Measurements from ENCODE around the gene ZNF789. TPM values are rescaled to one million over a fixed set of nuclear protein-coding genes. Genes with fewer than 3 reads are reported as not detected.

Gene ZNF789
- total RNA-seq, 2 donors from 2014 or later: 13.7 to 16.5 TPM

GRCh38 chr7:99514050-99514449, 41.4 kb downstream of the ZNF789 start:
- no peaks in the 10 kb centered on the region for H3K4me1 ChIP-seq (ENCODE audit: control insufficient read depth, insufficient read depth, low read length)
- Mint-ChIP-seq H3K36me3 (ENCODE audit: low read depth) (peaks cover 54% of the 10 kb centered on the region), H3K4me1 (no peaks in the 10 kb centered on the region), H3K27me3 (ENCODE audit: insufficient read depth) (no peaks in the 10 kb centered on the region), H3K9me3 (no peaks in the 10 kb centered on the region), H3K4me3 (no peak overlapping the region), H3K27ac (no peak overlapping the region)
- TF ChIP-seq, protein P1, sequence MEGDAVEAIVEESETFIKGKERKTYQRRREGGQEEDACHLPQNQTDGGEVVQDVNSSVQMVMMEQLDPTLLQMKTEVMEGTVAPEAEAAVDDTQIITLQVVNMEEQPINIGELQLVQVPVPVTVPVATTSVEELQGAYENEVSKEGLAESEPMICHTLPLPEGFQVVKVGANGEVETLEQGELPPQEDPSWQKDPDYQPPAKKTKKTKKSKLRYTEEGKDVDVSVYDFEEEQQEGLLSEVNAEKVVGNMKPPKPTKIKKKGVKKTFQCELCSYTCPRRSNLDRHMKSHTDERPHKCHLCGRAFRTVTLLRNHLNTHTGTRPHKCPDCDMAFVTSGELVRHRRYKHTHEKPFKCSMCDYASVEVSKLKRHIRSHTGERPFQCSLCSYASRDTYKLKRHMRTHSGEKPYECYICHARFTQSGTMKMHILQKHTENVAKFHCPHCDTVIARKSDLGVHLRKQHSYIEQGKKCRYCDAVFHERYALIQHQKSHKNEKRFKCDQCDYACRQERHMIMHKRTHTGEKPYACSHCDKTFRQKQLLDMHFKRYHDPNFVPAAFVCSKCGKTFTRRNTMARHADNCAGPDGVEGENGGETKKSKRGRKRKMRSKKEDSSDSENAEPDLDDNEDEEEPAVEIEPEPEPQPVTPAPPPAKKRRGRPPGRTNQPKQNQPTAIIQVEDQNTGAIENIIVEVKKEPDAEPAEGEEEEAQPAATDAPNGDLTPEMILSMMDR (conservative IDR thresholded peaks at IDR 0.05): no peak
- no peak overlapping the region for H3K9ac ChIP-seq (ENCODE audit: extremely low read depth, low read length, poor library complexity, severe bottlenecking)
- 92 to 94% methylated on average over 1 of the region's 1 CpG for WGBS, 2 experiments (ENCODE audit: insufficient coverage in 1 of 2, insufficient read length in 1 of 2)
- DNase-seq: no peak
- H3K9me3 ChIP-seq (ENCODE audit: control insufficient read depth, low read length): no peaks in the 10 kb centered on the region
- no peak overlapping the region for H3K4me3 ChIP-seq (ENCODE audit: low read length)
- no peak overlapping the region for H3K27ac ChIP-seq (ENCODE audit: low read depth, low read length)
- H3K36me3 ChIP-seq (ENCODE audit: control insufficient read depth, insufficient read depth, low read length): peaks cover 47% of the 10 kb centered on the region
- no peaks in the 10 kb centered on the region for H3K27me3 ChIP-seq (ENCODE audit: control insufficient read depth, insufficient read depth, low read length, poor library complexity, severe bottlenecking)

DNA sequence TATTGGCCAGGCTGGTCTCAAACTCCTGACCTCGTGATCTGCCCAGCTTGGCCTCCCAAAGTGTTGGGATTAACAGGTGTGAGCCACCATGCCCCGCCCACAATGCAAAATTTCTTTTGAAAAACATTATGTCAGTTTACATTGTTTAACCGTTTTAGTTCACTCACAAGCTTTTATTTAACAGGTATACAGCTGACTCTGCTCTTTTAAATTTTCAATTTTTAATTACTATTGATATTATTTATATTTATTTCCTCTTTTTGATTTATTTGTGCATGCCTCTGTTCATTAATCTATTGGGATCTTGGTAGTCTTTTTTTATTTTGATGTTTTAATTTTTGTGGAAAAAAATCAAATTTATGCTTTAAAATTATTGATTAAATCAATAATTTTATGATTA, 48.7 kb downstream of the ZNF789 start:
- Mint-ChIP-seq H3K36me3 (ENCODE audit: low read depth) (peaks cover 66% of the 10 kb centered on the region), H3K4me3 (no peak overlapping the region), H3K27ac (no peak overlapping the region), H3K27me3 (ENCODE audit: insufficient read depth) (no peaks in the 10 kb centered on the region), H3K4me1 (no peaks in the 10 kb centered on the region), H3K9me3 (peaks cover 2% of the 10 kb centered on the region)
- no peak overlapping the region for H3K27ac ChIP-seq (ENCODE audit: low read depth, low read length)
- TF ChIP-seq, protein P1 (conservative IDR thresholded peaks at IDR 0.05): no peak
- no peaks in the 10 kb centered on the region for H3K9me3 ChIP-seq (ENCODE audit: control insufficient read depth, low read length)
- peaks cover 54% of the 10 kb centered on the region for H3K36me3 ChIP-seq (ENCODE audit: control insufficient read depth, insufficient read depth, low read length)
- no peaks in the 10 kb centered on the region for H3K4me1 ChIP-seq (ENCODE audit: control insufficient read depth, insufficient read depth, low read length)
- no peaks in the 10 kb centered on the region for H3K27me3 ChIP-seq (ENCODE audit: control insufficient read depth, insufficient read depth, low read length, poor library complexity, severe bottlenecking)
- DNase-seq: no peak
- WGBS, 2 experiments (ENCODE audit: insufficient coverage in 1 of 2, insufficient read length in 1 of 2): 88 to 100% methylated on average over 1 to 3 of the region's 3 CpGs
- no peak overlapping the region for H3K9ac ChIP-seq (ENCODE audit: extremely low read depth, low read length, poor library complexity, severe bottlenecking)
- no peak overlapping the region for H3K4me3 ChIP-seq (ENCODE audit: low read length)

DNA sequence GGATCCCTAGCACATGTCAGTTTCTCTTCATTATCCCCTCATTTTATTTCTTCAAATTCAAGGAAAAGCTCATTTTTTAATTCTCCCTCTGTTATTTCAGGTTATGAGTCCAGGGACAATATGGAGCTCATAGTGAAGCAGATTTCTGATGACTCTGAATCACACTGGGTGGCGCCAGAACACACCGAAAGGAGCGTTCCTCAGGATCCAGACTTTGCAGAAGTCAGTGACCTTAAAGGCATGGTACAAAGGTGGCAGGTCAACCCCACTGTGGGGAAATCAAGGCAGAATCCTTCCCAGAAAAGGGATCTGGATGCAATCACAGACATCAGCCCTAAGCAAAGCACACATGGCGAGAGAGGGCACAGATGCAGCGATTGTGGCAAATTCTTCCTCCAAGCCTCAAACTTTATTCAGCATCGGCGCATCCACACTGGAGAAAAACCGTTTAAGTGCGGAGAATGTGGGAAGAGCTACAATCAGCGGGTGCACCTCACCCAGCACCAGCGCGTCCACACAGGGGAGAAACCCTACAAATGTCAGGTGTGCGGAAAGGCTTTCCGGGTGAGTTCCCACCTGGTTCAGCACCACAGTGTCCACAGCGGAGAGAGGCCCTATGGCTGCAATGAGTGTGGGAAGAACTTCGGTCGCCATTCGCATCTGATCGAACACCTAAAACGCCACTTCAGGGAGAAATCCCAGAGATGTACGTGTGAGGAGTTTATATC, 53.2 kb downstream of the ZNF789 start:
- peaks cover 76% of the 10 kb centered on the region for H3K36me3 Mint-ChIP-seq (ENCODE audit: low read depth)
- 95% methylated on average over 21 of the region's 21 CpGs for WGBS, 2 experiments (ENCODE audit: insufficient coverage in 1 of 2, insufficient read length in 1 of 2)
- TF ChIP-seq, protein P1 (conservative IDR thresholded peaks at IDR 0.05): peak; percentile 70
- H3K4me1 Mint-ChIP-seq: no peaks in the 10 kb centered on the region
- peaks cover 39% of the 10 kb centered on the region for H3K9me3 Mint-ChIP-seq
- peaks cover 28% of the 10 kb centered on the region for H3K9me3 ChIP-seq (ENCODE audit: control insufficient read depth, low read length)
- H3K27me3 Mint-ChIP-seq (ENCODE audit: insufficient read depth): no peaks in the 10 kb centered on the region
- H3K27me3 ChIP-seq (ENCODE audit: control insufficient read depth, insufficient read depth, low read length, poor library complexity, severe bottlenecking): no peaks in the 10 kb centered on the region
- H3K4me3 Mint-ChIP-seq: no peak overlapping the region
- no peak overlapping the region for H3K27ac ChIP-seq (ENCODE audit: low read depth, low read length)
- H3K9ac ChIP-seq (ENCODE audit: extremely low read depth, low read length, poor library complexity, severe bottlenecking): no peak overlapping the region
- peaks cover 71% of the 10 kb centered on the region for H3K36me3 ChIP-seq (ENCODE audit: control insufficient read depth, insufficient read depth, low read length)
- no peaks in the 10 kb centered on the region for H3K4me1 ChIP-seq (ENCODE audit: control insufficient read depth, insufficient read depth, low read length)
- peak; percentile 61 for DNase-seq
- H3K27ac Mint-ChIP-seq: no peak overlapping the region
- H3K4me3 ChIP-seq (ENCODE audit: low read length): no peak overlapping the region

Data from endodermal cell (in vitro differentiated cells).